ENCODE measurements around the gene HCN2. TPM values are rescaled to one million over a fixed set of nuclear protein-coding genes. Genes with fewer than 3 reads are reported as not detected.
A peak's percentile ranks its signal among the peaks of the same experiment; 100 is the strongest.

Gene HCN2
- total and polyA plus RNA-seq, 9 of the 15 experiments (the other 6 are each of a cell fraction or from before 2014, with no cell fraction given) = 0.29 to 4.2 (median 0.82) TPM; not detected in 2

- TF ChIP-seq ARID4B (CRISPR knock-in tag; IDR thresholded peaks at IDR 0.05) (peak; percentile 39; the same call in 1 of the 2 replicates), MEIS2 (IDR thresholded peaks at IDR 0.05; ENCODE audit: partially characterized antibody) (peak; percentile 94), ZNF75A (CRISPR knock-in tag; IDR thresholded peaks at IDR 0.05) (no peak), ETV1 (tag; conservative IDR thresholded peaks at IDR 0.05; ENCODE audit: low read depth) (no peak), MAFG (tag; conservative IDR thresholded peaks at IDR 0.05) (no peak), ZNF785 (CRISPR knock-in tag; IDR thresholded peaks at IDR 0.05) (no peak), ZNF740 (CRISPR knock-in tag; IDR thresholded peaks at IDR 0.05) (0 out of 2 replicates have a peak, but pooled peaks have one; percentile 4), ZNF740 (tag; IDR thresholded peaks at IDR 0.05) (no peak; a peak in 1 of 4 replicates), HMG20B (CRISPR knock-in tag; IDR thresholded peaks at IDR 0.05) (no peak), ZNF507 (tag; conservative IDR thresholded peaks at IDR 0.05) (no peak), ZNF175 (CRISPR knock-in tag; IDR thresholded peaks at IDR 0.05; ENCODE audit: low read depth) (0 out of 2 replicates have a peak, but pooled peaks have one; percentile 44), ATF2 (CRISPR knock-in tag; IDR thresholded peaks at IDR 0.05) (no peak), HNRNPK (IDR thresholded peaks at IDR 0.05; ENCODE audit: low read depth, low read length, poor library complexity, severe bottlenecking) (no peak), RREB1 (CRISPR knock-in tag; IDR thresholded peaks at IDR 0.05) (no peak; the same call in 1 of the 2 replicates), KLF1 (tag; IDR thresholded peaks at IDR 0.05) (0 out of 2 replicates have a peak, but pooled peaks have one; percentile 43)
These were observed 17.4 kb upstream of the HCN2 start, which contains the start of gene BSG (continued) for GRCh38 chr19:572140-572742.
